Natural killer cell (primary cell): ENCODE measurements around the gene PDE5A. TPM values are rescaled to one million over a fixed set of nuclear protein-coding genes. Genes with fewer than 3 reads are reported as not detected.

Experiments used
- ATAC-seq, 3 donors: fragments of 150-1000 bp in 2 of 3; fragments of 200-7000 bp in 1 of 3; cut with Tn5 transposase; 1 replicate in 1 of 3; 2 replicates in 2 of 3; pipeline ENCODE4 v1.10.0; 2021; ENCODE audit warnings: mild to moderate bottlenecking in 2 of 3, moderate library complexity in 2 of 3
- DNase-seq, 2 donors: peaks; one replicate each; pipeline versions ENCODE4 v3.0.0 to v3.0.0-alpha.2; 2013 to 2021; ENCODE audit warnings: mixed read lengths in 1 of 2
- H3K27ac ChIP-seq: one replicate; pipeline ENCODE4 v1.5.1; 2013; ENCODE audit warnings: mild to moderate bottlenecking, low read length
- H3K27me3 ChIP-seq: one replicate; pipeline ENCODE4 v1.6.1; 2013; ENCODE audit warnings: low read length; ENCODE audit not compliant: control insufficient read depth, insufficient read depth
- H3K36me3 ChIP-seq: one replicate; pipeline ENCODE4 v1.6.1; 2013; ENCODE audit warnings: low read length; ENCODE audit not compliant: control insufficient read depth, insufficient read depth
- H3K4me1 ChIP-seq: one replicate; pipeline ENCODE4 v1.6.1; 2013; ENCODE audit warnings: low read length; ENCODE audit not compliant: control insufficient read depth, insufficient read depth
- H3K4me3 ChIP-seq: one replicate; pipeline ENCODE4 v1.5.1; 2013; ENCODE audit warnings: low read length
- H3K9me3 ChIP-seq: one replicate; pipeline ENCODE4 v1.6.1; 2013; ENCODE audit warnings: low read length; ENCODE audit not compliant: control insufficient read depth, insufficient read depth
- H3K27ac Mint-ChIP-seq, 2 donors: one replicate each; pipeline ENCODE4 v1.8.0; 2022; ENCODE audit warnings: mild to moderate bottlenecking in 2 of 2, mixed read lengths in 2 of 2, moderate library complexity in 1 of 2
- H3K27me3 Mint-ChIP-seq, 2 donors: one replicate each; pipeline ENCODE4 v1.8.0; 2022; ENCODE audit warnings: low read depth in 2 of 2, mixed read lengths in 2 of 2
- H3K36me3 Mint-ChIP-seq: one replicate; pipeline ENCODE4 v1.8.0; 2022; ENCODE audit warnings: mixed read lengths
- H3K4me1 Mint-ChIP-seq, 2 donors: one replicate each; pipeline ENCODE4 v1.8.0; 2022; ENCODE audit warnings: mixed read lengths in 2 of 2
- H3K4me3 Mint-ChIP-seq: one replicate; pipeline ENCODE4 v1.8.0; 2022; ENCODE audit warnings: mild to moderate bottlenecking, moderate library complexity, mixed read lengths
- H3K9me3 Mint-ChIP-seq, 2 donors: one replicate each; pipeline ENCODE4 v1.8.0; 2022; ENCODE audit warnings: mixed read lengths in 2 of 2
- WGBS: methylation state at CpG from one replicate; pipeline ENCODE4 v1.1.7; 2013; ENCODE audit warnings: missing lambda C conversion rate; ENCODE audit not compliant: insufficient coverage; 5-methylcytosine and 5-hydroxymethylcytosine counted together
- intact Hi-C: fragments of 100-400 bp; cut with micrococcal nuclease; formaldehyde crosslinking; loops from one replicate; pipeline ENCODE4 v1.14.2; 2022
- total RNA-seq, 4 donors: library from RNA; stranded (reverse); fragments of 120-200 nt in 1 of 4; gene quantifications; one replicate each; pipeline versions ENCODE4 v1.2.3 to v1.2.4, GENCODE V29; 2013 to 2022
- TF ChIP-seq, protein P1 (sequence below): fragments of 200-600 bp; IDR thresholded peaks from one replicate; pipeline ENCODE4 v1.8.0; 2022; ENCODE audit warnings: antibody characterized with exemption

Gene PDE5A
- total RNA-seq, 3 donors from 2014 or later (not counting 1 experiment from before 2014, with no cell fraction given) = 2.1 to 4.0 (median 2.5) TPM

GRCh38 chr4:119666653-119667091 lies 38.1 kb upstream of the PDE5A start:
- no peaks in the 10 kb centered on the region for H3K9me3 ChIP-seq
- H3K36me3 ChIP-seq = no peaks in the 10 kb centered on the region
- no peak overlapping the region for H3K27ac ChIP-seq
- no peak for DNase-seq
- no peak overlapping the region for H3K4me3 ChIP-seq
- WGBS = 100% methylated on average over 1 of the region's 1 CpG
- no peaks in the 10 kb centered on the region for H3K27me3 ChIP-seq
- H3K4me1 ChIP-seq = no peaks in the 10 kb centered on the region
- H3K36me3 Mint-ChIP-seq = no peaks in the 10 kb centered on the region
- TF ChIP-seq, protein P1, sequence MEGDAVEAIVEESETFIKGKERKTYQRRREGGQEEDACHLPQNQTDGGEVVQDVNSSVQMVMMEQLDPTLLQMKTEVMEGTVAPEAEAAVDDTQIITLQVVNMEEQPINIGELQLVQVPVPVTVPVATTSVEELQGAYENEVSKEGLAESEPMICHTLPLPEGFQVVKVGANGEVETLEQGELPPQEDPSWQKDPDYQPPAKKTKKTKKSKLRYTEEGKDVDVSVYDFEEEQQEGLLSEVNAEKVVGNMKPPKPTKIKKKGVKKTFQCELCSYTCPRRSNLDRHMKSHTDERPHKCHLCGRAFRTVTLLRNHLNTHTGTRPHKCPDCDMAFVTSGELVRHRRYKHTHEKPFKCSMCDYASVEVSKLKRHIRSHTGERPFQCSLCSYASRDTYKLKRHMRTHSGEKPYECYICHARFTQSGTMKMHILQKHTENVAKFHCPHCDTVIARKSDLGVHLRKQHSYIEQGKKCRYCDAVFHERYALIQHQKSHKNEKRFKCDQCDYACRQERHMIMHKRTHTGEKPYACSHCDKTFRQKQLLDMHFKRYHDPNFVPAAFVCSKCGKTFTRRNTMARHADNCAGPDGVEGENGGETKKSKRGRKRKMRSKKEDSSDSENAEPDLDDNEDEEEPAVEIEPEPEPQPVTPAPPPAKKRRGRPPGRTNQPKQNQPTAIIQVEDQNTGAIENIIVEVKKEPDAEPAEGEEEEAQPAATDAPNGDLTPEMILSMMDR = no peak
- H3K4me1 Mint-ChIP-seq = no peaks in the 10 kb centered on the region
- H3K27me3 Mint-ChIP-seq = peaks cover 0 to 2% of the 10 kb centered on the region in 2 donors
- peaks cover 0 to 2% of the 10 kb centered on the region in 2 donors for H3K9me3 Mint-ChIP-seq
- no peak for ATAC-seq
- no peak overlapping the region for H3K4me3 Mint-ChIP-seq
- H3K27ac Mint-ChIP-seq = no peak overlapping the region
- intact Hi-C loops = no loop called here

DNA sequence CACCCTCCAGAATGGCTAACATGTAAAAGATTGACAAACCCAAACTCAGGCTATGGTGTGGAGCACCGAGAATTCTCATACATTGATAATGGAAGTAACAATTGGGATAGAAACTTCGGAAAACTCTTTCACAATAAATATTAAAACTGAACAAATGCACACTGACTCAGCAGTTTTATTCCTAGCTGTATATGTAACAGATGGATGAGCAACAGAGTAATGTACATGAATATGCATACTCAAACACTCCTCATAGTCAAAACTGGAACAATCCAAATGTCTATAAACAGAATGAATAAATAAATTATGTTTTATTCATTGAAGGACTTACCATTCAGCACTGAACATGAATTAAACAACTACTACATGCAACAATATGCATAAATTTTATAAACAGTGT lies 37.1 kb upstream of the PDE5A start:
- no peaks in the 10 kb centered on the region for H3K27me3 ChIP-seq
- no peaks in the 10 kb centered on the region for H3K9me3 ChIP-seq
- WGBS = no CpG with 5 or more reads among the region's 2 CpGs
- no peak overlapping the region for H3K27ac Mint-ChIP-seq
- H3K4me3 Mint-ChIP-seq = no peak overlapping the region
- H3K36me3 ChIP-seq = no peaks in the 10 kb centered on the region
- H3K27ac ChIP-seq = no peak overlapping the region
- no peak overlapping the region for H3K4me3 ChIP-seq
- TF ChIP-seq, protein P1 = no peak
- ATAC-seq = no peak
- DNase-seq = no peak
- no peaks in the 10 kb centered on the region for H3K4me1 ChIP-seq
- H3K27me3 Mint-ChIP-seq = peaks cover 0 to 2% of the 10 kb centered on the region in 2 donors
- no peaks in the 10 kb centered on the region for H3K36me3 Mint-ChIP-seq
- H3K9me3 Mint-ChIP-seq = peaks cover 0 to 2% of the 10 kb centered on the region in 2 donors
- intact Hi-C loops = no loop called here
- no peaks in the 10 kb centered on the region for H3K4me1 Mint-ChIP-seq

GRCh38 chr4:119664168-119664907 lies 35.7 kb upstream of the PDE5A start:
- intact Hi-C loops = no loop called here
- TF ChIP-seq, protein P1 = no peak
- DNase-seq (no peak), ATAC-seq (no peak)
- H3K4me3 ChIP-seq = no peak overlapping the region
- Mint-ChIP-seq H3K4me1 (no peaks in the 10 kb centered on the region), H3K36me3 (no peaks in the 10 kb centered on the region), H3K4me3 (no peak overlapping the region), H3K27ac (no peak overlapping the region), H3K9me3 (peaks cover 0 to 2% of the 10 kb centered on the region in 2 donors), H3K27me3 (peaks cover 0 to 2% of the 10 kb centered on the region in 2 donors)
- H3K4me1 ChIP-seq = no peaks in the 10 kb centered on the region
- no peaks in the 10 kb centered on the region for H3K36me3 ChIP-seq
- no peaks in the 10 kb centered on the region for H3K9me3 ChIP-seq
- no peak overlapping the region for H3K27ac ChIP-seq
- peaks cover under 1% of the 10 kb centered on the region for H3K27me3 ChIP-seq
- 88% methylated on average over 3 of the region's 3 CpGs for WGBS
